GM12872 (cell line): Measurements from ENCODE around the gene KIRREL3.

ENCODE experiments used
- CTCF ChIP-seq: IDR thresholded peaks from 3 replicates; pipeline ENCODE4 v1.5.1; 2011; ENCODE audit warnings: low read depth, mild to moderate bottlenecking, low read length, moderate library complexity; ENCODE audit not compliant: insufficient read depth

KIRREL3 gene

GRCh38 chr11:126939552-126939951, 61.0 kb downstream of the KIRREL3 start:
- no peak for TF ChIP-seq CTCF

GRCh38 chr11:126938718-126939117, 61.9 kb downstream of the KIRREL3 start:
- no peak for TF ChIP-seq CTCF

- TF ChIP-seq CTCF, result no peak
Observed at GRCh38 chr11:126930091-126930841, 70.3 kb downstream of the KIRREL3 start.

GRCh38 chr11:126929179-126930061, 71.2 kb downstream of the KIRREL3 start:
- TF ChIP-seq CTCF, result no peak

GRCh38 chr11:126927623-126928022, 72.9 kb downstream of the KIRREL3 start:
- TF ChIP-seq CTCF, result no peak

- TF ChIP-seq CTCF, result no peak
Observed at GRCh38 chr11:126926376-126926791, 74.2 kb downstream of the KIRREL3 start.

GRCh38 chr11:126925321-126926093, 75.1 kb downstream of the KIRREL3 start:
- TF ChIP-seq CTCF, result no peak
